ENCODE results near the gene CALU.

CALU gene

GRCh38 chr7:128815289-128815942 lies 76.3 kb downstream of the CALU start:
- no peak for DNase-seq

GRCh38 chr7:128818694-128819093 lies 79.5 kb downstream of the CALU start:
- no peak for DNase-seq
